Measurements from ENCODE around the gene LTA4H.

The LTA4H gene

DNA sequence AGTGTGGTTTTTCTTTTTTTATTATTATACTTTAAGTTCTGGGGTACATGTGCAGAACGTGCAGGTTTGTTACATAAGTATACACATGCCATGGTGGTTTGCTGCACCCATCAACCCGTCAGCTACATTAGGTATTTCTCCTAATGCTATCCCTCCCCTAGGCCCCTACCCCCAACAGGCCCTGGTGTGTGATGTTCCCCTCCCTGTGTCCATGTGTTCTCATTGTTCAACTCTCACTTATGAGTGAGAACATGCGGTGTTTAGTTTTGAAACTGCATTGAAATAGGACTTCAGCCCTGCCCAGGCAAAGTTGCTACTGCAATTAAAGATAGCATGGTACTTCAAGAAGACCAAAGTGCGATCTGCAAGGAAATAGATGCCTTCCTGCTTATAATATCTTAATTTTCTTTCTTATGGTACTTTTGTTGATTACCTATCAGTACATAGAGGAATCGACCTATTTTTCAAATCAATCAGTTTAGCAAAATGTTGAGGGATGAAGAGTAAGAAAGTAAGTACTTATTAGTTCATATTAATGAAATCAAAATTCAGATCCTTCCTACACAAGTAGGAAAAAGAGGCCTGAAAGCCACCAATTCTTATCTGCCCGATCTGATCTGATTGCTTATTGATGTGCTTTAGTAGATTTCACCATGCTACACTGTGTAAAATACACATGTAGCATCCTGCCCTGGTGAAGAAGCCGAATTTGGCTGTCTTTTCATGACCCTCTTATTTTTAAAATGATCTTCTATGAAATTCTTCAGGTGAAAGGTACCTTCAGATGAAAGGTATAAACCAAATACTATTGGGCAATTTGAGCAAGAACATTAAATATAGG, 1.6 kb downstream of the LTA4H start:
- no peak for DNase-seq

DNA sequence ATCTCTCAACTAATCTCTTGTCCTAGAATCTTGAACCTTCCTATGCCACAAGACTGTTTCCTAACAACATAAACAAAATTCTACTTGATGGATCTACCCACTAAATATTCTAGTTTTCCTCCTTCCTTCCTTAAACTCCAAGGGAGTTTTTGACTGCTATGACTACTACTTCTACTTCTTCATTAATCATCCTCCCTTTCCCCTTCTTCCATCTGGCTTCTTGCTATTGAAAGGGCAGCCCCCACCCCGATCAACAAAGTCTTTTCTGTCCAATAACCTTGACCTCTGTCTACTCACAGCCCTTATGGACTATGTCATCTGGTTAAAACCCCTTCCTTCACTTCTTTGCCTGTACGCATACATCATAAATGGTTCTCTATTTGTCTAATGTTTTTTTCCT, 5.6 kb downstream of the LTA4H start:
- no peak for DNase-seq

DNA sequence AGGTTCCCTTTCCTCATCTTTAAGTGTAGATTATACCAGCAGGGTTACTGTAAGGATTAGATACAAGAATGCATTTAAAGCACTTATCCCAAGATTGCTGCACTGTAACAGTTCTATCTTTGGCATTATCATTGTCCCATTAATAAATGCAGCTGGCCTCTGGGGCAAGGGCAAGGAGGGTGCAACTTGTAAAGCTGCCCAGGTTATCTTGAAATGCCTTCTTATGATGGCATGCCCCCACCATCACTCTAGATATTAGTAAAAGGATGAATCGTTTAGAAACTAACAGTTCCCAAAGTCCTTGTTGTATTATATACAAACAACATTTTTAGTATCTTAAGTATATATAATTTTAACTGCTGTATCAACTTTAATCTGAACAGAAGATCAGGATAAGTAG, 6.8 kb downstream of the LTA4H start:
- DNase-seq, result no peak

GRCh38 chr12:96026331-96026730, 9.1 kb downstream of the LTA4H start:
- no peak for DNase-seq

- DNase-seq, result no peak
These were observed 9.9 kb downstream of the LTA4H start for GRCh38 chr12:96025518-96025917.

GRCh38 chr12:96020314-96021003, 14.9 kb downstream of the LTA4H start:
- DNase-seq, result no peak

- no peak for DNase-seq
These were observed 19.7 kb downstream of the LTA4H start for GRCh38 chr12:96015672-96016071.

GRCh38 chr12:96014943-96015599, 20.3 kb downstream of the LTA4H start:
- DNase-seq, result no peak

DNA sequence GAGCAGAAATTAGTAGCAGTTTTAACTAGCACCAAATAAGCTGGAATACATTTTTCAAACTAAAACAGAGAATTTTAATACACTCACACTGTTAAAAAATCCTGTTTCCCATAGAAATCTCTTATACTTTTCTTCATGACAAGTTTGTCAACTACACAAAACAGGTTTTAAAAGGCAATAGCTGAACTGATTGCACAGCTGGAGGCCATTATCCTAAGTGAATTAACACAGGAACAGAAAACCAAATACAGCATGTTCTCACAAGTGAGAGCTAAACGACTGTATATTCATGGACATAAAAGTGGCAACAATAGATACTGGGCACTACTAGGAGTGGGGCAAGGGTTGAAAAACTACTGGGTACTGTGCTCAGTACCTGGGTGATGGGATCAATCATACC, 27.7 kb downstream of the LTA4H start:
- peak; percentile 40 for DNase-seq

- DNase-seq, result no peak
These were observed 28.7 kb downstream of the LTA4H start for GRCh38 chr12:96006727-96007126.

DNA sequence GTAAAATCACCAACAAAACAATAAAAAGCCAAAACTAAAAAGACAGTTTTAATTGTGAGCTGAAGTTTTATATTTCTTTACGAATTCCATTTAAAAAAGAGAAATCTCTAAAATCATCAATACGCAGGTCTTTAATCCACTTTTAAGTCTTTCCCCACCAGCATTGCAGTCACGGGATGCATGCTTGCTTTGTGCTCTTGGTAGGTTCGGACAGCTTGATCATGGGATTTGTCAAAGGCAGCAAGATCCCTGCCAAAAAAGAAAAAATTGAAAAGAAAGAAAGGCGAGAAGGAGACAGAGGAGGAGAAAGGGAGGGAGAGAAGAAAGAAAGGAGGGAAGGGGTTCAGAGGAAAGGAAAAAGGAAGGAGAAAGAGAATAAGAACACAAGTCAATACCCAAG, 34.5 kb downstream of the LTA4H start:
- DNase-seq, result no peak

GRCh38 chr12:95999484-95999883, 35.9 kb downstream of the LTA4H start:
- DNase-seq, result no peak

GRCh38 chr12:95998611-95999286, 36.6 kb downstream of the LTA4H start:
- peak; percentile 43 for DNase-seq

- DNase-seq, result no peak
These were observed 37.4 kb downstream of the LTA4H start for GRCh38 chr12:95997911-95998510.

GRCh38 chr12:95997276-95997675, 38.1 kb downstream of the LTA4H start:
- no peak for DNase-seq

- DNase-seq, result no peak
These were observed 39.2 kb downstream of the LTA4H start, which contains the start of gene HAL for GRCh38 chr12:95996034-95996658. Gene HAL (minus strand): TSS chr12:95996344. CDS start chr12:95995910, 434 bp downstream.

GRCh38 chr12:95995238-95996031, 40.0 kb downstream of the LTA4H start:
- DNase-seq, result no peak

DNA sequence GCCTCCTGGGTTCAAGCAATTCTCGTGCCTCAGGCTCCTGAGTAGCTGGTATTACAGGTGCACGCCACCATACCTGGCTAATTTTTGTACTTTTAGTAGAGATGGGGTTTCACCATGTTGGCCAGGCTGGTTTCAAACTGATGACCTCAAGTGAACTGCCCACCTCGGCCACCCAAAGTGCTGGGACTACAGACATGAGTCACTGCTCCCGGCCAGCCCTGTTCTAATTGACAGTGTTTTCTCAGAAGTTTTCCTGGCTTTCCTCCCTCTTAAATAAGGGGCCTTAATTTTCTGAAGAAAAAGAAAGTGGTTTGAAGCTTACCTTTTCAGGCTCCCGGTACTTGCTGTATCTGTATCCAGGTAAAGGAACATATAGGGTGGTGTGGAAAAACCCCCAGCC, 40.9 kb downstream of the LTA4H start:
- no peak for DNase-seq

DNA sequence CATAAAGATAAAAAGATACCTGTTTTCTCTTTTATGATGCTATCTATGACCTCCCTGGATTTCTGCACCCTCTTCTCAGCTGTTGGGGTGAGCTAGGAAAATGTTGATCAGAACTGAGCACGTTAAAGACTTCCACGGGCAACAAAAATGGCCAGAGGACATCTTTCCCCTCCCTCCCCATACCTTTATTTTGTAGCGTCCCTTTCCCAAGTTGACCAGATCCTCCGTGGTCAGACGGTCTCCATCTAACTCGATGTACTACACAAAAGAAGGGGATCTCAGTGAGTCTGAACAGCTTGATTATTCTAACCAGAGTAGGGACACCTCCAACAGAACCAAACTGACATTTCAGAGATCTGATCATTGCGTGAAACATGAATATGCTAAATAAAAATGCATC, 41.5 kb downstream of the LTA4H start:
- DNase-seq, result no peak

DNA sequence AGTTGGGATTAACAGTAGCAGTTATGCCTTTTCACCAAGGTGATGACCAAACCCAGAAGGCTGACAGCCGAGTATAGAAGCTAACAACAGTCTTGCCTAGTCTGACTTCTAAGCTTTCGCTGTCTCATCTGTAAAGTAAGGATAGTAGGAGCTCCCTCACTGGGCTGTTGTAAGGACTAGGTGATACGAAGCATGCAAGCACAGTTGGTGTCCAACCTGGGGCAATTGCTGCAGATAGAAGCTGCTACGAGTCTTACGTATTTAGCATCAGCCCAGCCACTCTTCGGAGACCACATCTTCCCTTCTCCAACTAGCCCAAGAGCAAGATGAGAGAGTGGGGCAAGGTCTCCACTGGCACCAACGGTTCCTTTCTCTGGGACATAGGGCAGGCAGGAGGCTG, 45.3 kb downstream of the LTA4H start:
- DNase-seq, result no peak

- no peak for DNase-seq
These were observed 45.8 kb downstream of the LTA4H start for GRCh38 chr12:95989504-95990123.

All from DMS153 (cell line).